ENCODE data around the gene PIK3R5.
A peak's percentile ranks its signal among the peaks of the same experiment; 100 is the strongest.

The PIK3R5 gene

GRCh38 chr17:8918807-8919465 is 46.6 kb downstream of the PIK3R5 start:
- DNase-seq: no peak

- no peak for DNase-seq
These were observed 49.0 kb downstream of the PIK3R5 start for GRCh38 chr17:8916466-8916865.

- no peak for DNase-seq
These were observed 51.0 kb downstream of the PIK3R5 start for GRCh38 chr17:8914554-8914953.

- no peak for DNase-seq
These were observed 51.6 kb downstream of the PIK3R5 start for GRCh38 chr17:8913879-8914278.

- DNase-seq: no peak
These were observed 52.4 kb downstream of the PIK3R5 start for GRCh38 chr17:8913091-8913490.

GRCh38 chr17:8912084-8912981 is 53.2 kb downstream of the PIK3R5 start:
- DNase-seq: no peak

GRCh38 chr17:8910969-8911604 is 54.4 kb downstream of the PIK3R5 start:
- DNase-seq: no peak

- no peak for DNase-seq
These were observed 55.8 kb downstream of the PIK3R5 start for GRCh38 chr17:8909586-8910270.

GRCh38 chr17:8905331-8905730 is 60.2 kb downstream of the PIK3R5 start:
- no peak for DNase-seq

GRCh38 chr17:8904686-8905085 is 60.8 kb downstream of the PIK3R5 start:
- DNase-seq: no peak

- DNase-seq: no peak
These were observed 61.3 kb downstream of the PIK3R5 start for GRCh38 chr17:8904201-8904600.

- no peak for DNase-seq
These were observed 64.6 kb downstream of the PIK3R5 start for GRCh38 chr17:8900626-8901585.

GRCh38 chr17:8900207-8900606 is 65.3 kb downstream of the PIK3R5 start:
- DNase-seq: no peak

- no peak for DNase-seq
These were observed 66.9 kb downstream of the PIK3R5 start for GRCh38 chr17:8898636-8899035.

GRCh38 chr17:8898126-8898525 is 67.4 kb downstream of the PIK3R5 start:
- no peak for DNase-seq

- no peak for DNase-seq
These were observed 68.6 kb downstream of the PIK3R5 start for GRCh38 chr17:8896641-8897635.

GRCh38 chr17:8896087-8896486 is 69.4 kb downstream of the PIK3R5 start:
- no peak for DNase-seq

GRCh38 chr17:8894673-8895578 is 70.6 kb downstream of the PIK3R5 start:
- DNase-seq: peak; percentile 89

- peak; percentile 37 for DNase-seq
These were observed 71.3 kb downstream of the PIK3R5 start for GRCh38 chr17:8894202-8894671.
